Mesothelial cell of epicardium (in vitro differentiated cells): Measurements from ENCODE around the gene CFAP221. TPM values are rescaled to one million over a fixed set of nuclear protein-coding genes. Genes with fewer than 3 reads are reported as not detected.

Source experiments
- DNase-seq, 2 experiments: peaks; one replicate each; pipeline ENCODE4 v3.0.0; 2021; ENCODE audit warnings: low spot score in 2 of 2; ENCODE audit not compliant: unreplicated experiment in 2 of 2
- H3K27ac Mint-ChIP-seq: 2 replicates; pipeline ENCODE4 v1.8.0; 2021; ENCODE audit warnings: mixed read lengths
- H3K27me3 Mint-ChIP-seq: 2 replicates; pipeline ENCODE4 v1.8.0; 2021; ENCODE audit warnings: low read depth, mixed read lengths
- H3K36me3 Mint-ChIP-seq: 2 replicates; pipeline ENCODE4 v1.8.0; 2021; ENCODE audit warnings: mixed read lengths
- H3K4me1 Mint-ChIP-seq: 2 replicates; pipeline ENCODE4 v1.8.0; 2021; ENCODE audit warnings: mixed read lengths
- H3K4me3 Mint-ChIP-seq: 2 replicates; pipeline ENCODE4 v1.8.0; 2021; ENCODE audit warnings: mild to moderate bottlenecking, moderate library complexity, mixed read lengths
- H3K9me3 Mint-ChIP-seq: 2 replicates; pipeline ENCODE4 v1.8.0; 2021; ENCODE audit warnings: mixed read lengths
- total RNA-seq: library from RNA; stranded (reverse); gene quantifications from 3 replicates; pipeline ENCODE4 v1.2.1, GENCODE V29; 2021
- TF ChIP-seq, protein P1 (sequence below): fragments of 200-600 bp; sonication (generic); IDR thresholded peaks from one replicate; pipeline ENCODE4 v1.5.0; 2021; ENCODE audit warnings: antibody characterized with exemption; ENCODE audit not compliant: unreplicated experiment

The CFAP221 gene
- total RNA-seq, 1 donor from 2014 or later, result 4.6 TPM

DNA sequence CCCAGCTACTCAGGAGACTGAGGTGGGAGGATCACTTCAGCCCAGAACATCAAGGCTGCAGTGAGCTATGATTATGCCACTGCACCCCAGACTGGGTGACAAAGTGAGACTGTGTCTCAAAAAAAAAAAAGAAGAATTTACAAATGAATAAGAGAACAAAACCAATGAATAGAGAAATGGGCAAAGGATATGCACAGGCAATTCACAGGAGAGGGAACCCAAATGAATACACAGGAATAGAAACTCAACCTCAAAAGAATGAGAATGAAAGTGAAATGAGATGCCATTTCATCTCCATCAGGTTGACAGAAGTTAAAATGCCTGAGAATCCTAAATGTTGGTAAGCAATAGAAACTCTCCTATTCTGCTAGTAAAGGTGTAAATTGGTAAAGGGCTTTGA is 40.2 kb downstream of the CFAP221 start:
- Mint-ChIP-seq H3K27me3 (peaks cover 6% of the 10 kb centered on the region), H3K27ac (no peak overlapping the region), H3K4me1 (peaks cover 12% of the 10 kb centered on the region), H3K36me3 (no peaks in the 10 kb centered on the region), H3K9me3 (peaks cover 9% of the 10 kb centered on the region), H3K4me3 (no peak overlapping the region)
- no peak for DNase-seq
- TF ChIP-seq, protein P1, sequence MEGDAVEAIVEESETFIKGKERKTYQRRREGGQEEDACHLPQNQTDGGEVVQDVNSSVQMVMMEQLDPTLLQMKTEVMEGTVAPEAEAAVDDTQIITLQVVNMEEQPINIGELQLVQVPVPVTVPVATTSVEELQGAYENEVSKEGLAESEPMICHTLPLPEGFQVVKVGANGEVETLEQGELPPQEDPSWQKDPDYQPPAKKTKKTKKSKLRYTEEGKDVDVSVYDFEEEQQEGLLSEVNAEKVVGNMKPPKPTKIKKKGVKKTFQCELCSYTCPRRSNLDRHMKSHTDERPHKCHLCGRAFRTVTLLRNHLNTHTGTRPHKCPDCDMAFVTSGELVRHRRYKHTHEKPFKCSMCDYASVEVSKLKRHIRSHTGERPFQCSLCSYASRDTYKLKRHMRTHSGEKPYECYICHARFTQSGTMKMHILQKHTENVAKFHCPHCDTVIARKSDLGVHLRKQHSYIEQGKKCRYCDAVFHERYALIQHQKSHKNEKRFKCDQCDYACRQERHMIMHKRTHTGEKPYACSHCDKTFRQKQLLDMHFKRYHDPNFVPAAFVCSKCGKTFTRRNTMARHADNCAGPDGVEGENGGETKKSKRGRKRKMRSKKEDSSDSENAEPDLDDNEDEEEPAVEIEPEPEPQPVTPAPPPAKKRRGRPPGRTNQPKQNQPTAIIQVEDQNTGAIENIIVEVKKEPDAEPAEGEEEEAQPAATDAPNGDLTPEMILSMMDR, result no peak

DNA sequence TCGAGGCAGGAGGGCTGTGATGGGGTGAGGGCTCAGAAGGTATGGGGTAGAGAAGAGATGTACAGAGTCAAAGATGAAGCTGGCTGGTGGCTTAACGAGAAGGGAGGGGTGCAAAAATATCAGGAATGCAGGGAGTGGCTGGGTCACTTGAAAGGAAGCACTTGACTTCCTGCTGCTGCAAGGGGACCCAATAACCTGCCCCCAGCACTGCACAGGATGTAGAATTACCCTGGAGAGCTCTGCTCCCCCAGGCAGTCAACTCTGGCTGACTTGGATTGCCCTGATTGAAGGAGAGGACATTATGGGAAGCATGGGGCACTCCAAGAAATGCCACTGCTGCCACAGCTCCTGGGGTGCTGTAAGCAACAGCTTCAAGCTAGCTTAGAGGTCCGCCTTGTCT is 41.8 kb downstream of the CFAP221 start:
- no peak overlapping the region for H3K27ac Mint-ChIP-seq
- H3K4me3 Mint-ChIP-seq, result no peak overlapping the region
- TF ChIP-seq, protein P1, result no peak
- H3K36me3 Mint-ChIP-seq, result no peaks in the 10 kb centered on the region
- H3K4me1 Mint-ChIP-seq, result peaks cover 11% of the 10 kb centered on the region
- H3K27me3 Mint-ChIP-seq, result peaks cover 6% of the 10 kb centered on the region
- DNase-seq, result no peak
- H3K9me3 Mint-ChIP-seq, result peaks cover 9% of the 10 kb centered on the region

GRCh38 chr2:119590873-119591272 is 46.6 kb downstream of the CFAP221 start:
- no peaks in the 10 kb centered on the region for H3K9me3 Mint-ChIP-seq
- peaks cover 10% of the 10 kb centered on the region for H3K4me1 Mint-ChIP-seq
- DNase-seq, result no peak
- TF ChIP-seq, protein P1, result no peak
- peaks cover 10% of the 10 kb centered on the region for H3K27me3 Mint-ChIP-seq
- H3K4me3 Mint-ChIP-seq, result no peak overlapping the region
- no peaks in the 10 kb centered on the region for H3K36me3 Mint-ChIP-seq
- no peak overlapping the region for H3K27ac Mint-ChIP-seq

- H3K9me3 Mint-ChIP-seq, result no peaks in the 10 kb centered on the region
- TF ChIP-seq, protein P1, result no peak
- peaks cover 6% of the 10 kb centered on the region for H3K27me3 Mint-ChIP-seq
- peaks cover 10% of the 10 kb centered on the region for H3K4me1 Mint-ChIP-seq
- H3K4me3 Mint-ChIP-seq, result no peak overlapping the region
- H3K27ac Mint-ChIP-seq, result no peak overlapping the region
- no peak for DNase-seq
- H3K36me3 Mint-ChIP-seq, result no peaks in the 10 kb centered on the region
Measured at GRCh38 chr2:119591523-119591922, 47.3 kb downstream of the CFAP221 start.

GRCh38 chr2:119592436-119592835 is 48.2 kb downstream of the CFAP221 start:
- H3K27ac Mint-ChIP-seq, result no peak overlapping the region
- no peak for DNase-seq
- peaks cover 10% of the 10 kb centered on the region for H3K4me1 Mint-ChIP-seq
- H3K27me3 Mint-ChIP-seq, result peaks cover 6% of the 10 kb centered on the region
- H3K36me3 Mint-ChIP-seq, result no peaks in the 10 kb centered on the region
- TF ChIP-seq, protein P1, result no peak
- no peaks in the 10 kb centered on the region for H3K9me3 Mint-ChIP-seq
- no peak overlapping the region for H3K4me3 Mint-ChIP-seq

GRCh38 chr2:119596638-119597037 is 52.4 kb downstream of the CFAP221 start:
- H3K27me3 Mint-ChIP-seq, result peaks cover 6% of the 10 kb centered on the region
- TF ChIP-seq, protein P1, result no peak
- no peaks in the 10 kb centered on the region for H3K36me3 Mint-ChIP-seq
- no peaks in the 10 kb centered on the region for H3K9me3 Mint-ChIP-seq
- H3K4me3 Mint-ChIP-seq, result no peak overlapping the region
- no peak for DNase-seq
- no peak overlapping the region for H3K27ac Mint-ChIP-seq
- H3K4me1 Mint-ChIP-seq, result peaks cover 10% of the 10 kb centered on the region
